Lung (tissue), 12 donors: ENCODE measurements around the gene HMCN2. TPM values are rescaled to one million over a fixed set of nuclear protein-coding genes. Genes with fewer than 3 reads are reported as not detected.

ENCODE experiments used
- ATAC-seq: fragments of 200-7000 bp; cut with Tn5 transposase; one replicate; pipeline ENCODE4 v1.9.1; 2020; ENCODE audit warnings: moderate number of reproducible peaks; ENCODE audit not compliant: insufficient read depth, low FRiP score
- DNase-seq, 3 donors: peaks; one replicate each; pipeline ENCODE4 v3.0.0-alpha.2; 2013 to 2017
- H3K27ac ChIP-seq, 2 donors: one replicate each; pipeline ENCODE4 v1.5.1; 2013; ENCODE audit warnings: mild to moderate bottlenecking in 2 of 2, moderate library complexity in 2 of 2, control low read depth in 1 of 2, inconsistent platforms in 1 of 2, low read depth in 1 of 2, low read length in 1 of 2
- H3K27me3 ChIP-seq, 3 donors: one replicate each; pipeline ENCODE4 v1.5.1; 2013; ENCODE audit warnings: low read length in 2 of 3; ENCODE audit not compliant: control insufficient read depth in 3 of 3, insufficient read depth in 3 of 3
- H3K36me3 ChIP-seq, 4 donors: one replicate each; pipeline ENCODE4 v1.5.1; 2013; ENCODE audit warnings: low read length in 4 of 4, mild to moderate bottlenecking in 1 of 4, moderate library complexity in 1 of 4; ENCODE audit not compliant: control insufficient read depth in 4 of 4, insufficient read depth in 4 of 4
- H3K4me1 ChIP-seq, 5 donors: one replicate each; pipeline ENCODE4 v1.5.1; 2013; ENCODE audit warnings: low read length in 5 of 5, mild to moderate bottlenecking in 2 of 5, moderate library complexity in 1 of 5; ENCODE audit not compliant: control insufficient read depth in 5 of 5, insufficient read depth in 5 of 5
- H3K4me3 ChIP-seq: one replicate; pipeline ENCODE4 v1.5.1; 2013; ENCODE audit warnings: mild to moderate bottlenecking, control low read depth, moderate library complexity
- H3K9ac ChIP-seq, 2 donors: one replicate each; pipeline ENCODE4 v1.5.1; 2013; ENCODE audit warnings: low read length in 2 of 2, control low read depth in 1 of 2; ENCODE audit not compliant: insufficient read depth in 1 of 2
- H3K9me3 ChIP-seq, 4 donors: one replicate each; pipeline ENCODE4 v1.5.1; 2013; ENCODE audit warnings: low read length in 3 of 4, mild to moderate bottlenecking in 1 of 4, moderate library complexity in 1 of 4; ENCODE audit not compliant: control insufficient read depth in 4 of 4, insufficient read depth in 3 of 4
- whole genome bisulfite sequencing, 2 donors: extraction: QIAGEN DNeasy Blood & Tissue Kit; methylation state at CpG; one replicate each; pipeline ENCODE4 v1.1.7; 2013; 5-methylcytosine and 5-hydroxymethylcytosine counted together
- polyA plus RNA-seq, 2 donors: library from polyadenylated mRNA; stranded (reverse); fragments of 200-250 nt; gene quantifications; one replicate each; pipeline ENCODE4 v1.2.1, GENCODE V29; 2013
- total RNA-seq, 2 donors: library from RNA; depleted of rRNA in 1 of 2; stranded (reverse); fragments of >200 nt in 1 of 2; gene quantifications; one replicate each; pipeline ENCODE4 v1.2.1, GENCODE V29; 2014 to 2021
- TF ChIP-seq, protein P1 (sequence below): IDR thresholded peaks from 2 replicates; pipeline ENCODE4 v1.5.1; 2012; ENCODE audit warnings: mild to moderate bottlenecking; ENCODE audit errors: control extremely low read depth, extremely low read depth
- donor health status: control.
- donor health status: control.
- donor health status: Bipolar disorder and iron deficiency.
- donor health status: healthy.
- donor health status: DM: yes; HTN: yes; CAD: no.

The HMCN2 gene
- total and polyA plus RNA-seq, 4 donors, result 2.1 to 5.2 (median 3.7) TPM

- Histone ChIP-seq H3K27me3 (no peaks in the 10 kb centered on the region), H3K9me3 (no peaks in the 10 kb centered on the region), H3K27ac (no peak overlapping the region), H3K4me3 (no peak overlapping the region), H3K4me1 (no peaks in the 10 kb centered on the region), H3K36me3 (no peaks in the 10 kb centered on the region), H3K9ac (no peak overlapping the region)
- ATAC-seq (no peak), DNase-seq (no peak)
- 91 to 95% methylated on average over 3 of the region's 3 CpGs for WGBS, 2 donors
- TF ChIP-seq, protein P1, sequence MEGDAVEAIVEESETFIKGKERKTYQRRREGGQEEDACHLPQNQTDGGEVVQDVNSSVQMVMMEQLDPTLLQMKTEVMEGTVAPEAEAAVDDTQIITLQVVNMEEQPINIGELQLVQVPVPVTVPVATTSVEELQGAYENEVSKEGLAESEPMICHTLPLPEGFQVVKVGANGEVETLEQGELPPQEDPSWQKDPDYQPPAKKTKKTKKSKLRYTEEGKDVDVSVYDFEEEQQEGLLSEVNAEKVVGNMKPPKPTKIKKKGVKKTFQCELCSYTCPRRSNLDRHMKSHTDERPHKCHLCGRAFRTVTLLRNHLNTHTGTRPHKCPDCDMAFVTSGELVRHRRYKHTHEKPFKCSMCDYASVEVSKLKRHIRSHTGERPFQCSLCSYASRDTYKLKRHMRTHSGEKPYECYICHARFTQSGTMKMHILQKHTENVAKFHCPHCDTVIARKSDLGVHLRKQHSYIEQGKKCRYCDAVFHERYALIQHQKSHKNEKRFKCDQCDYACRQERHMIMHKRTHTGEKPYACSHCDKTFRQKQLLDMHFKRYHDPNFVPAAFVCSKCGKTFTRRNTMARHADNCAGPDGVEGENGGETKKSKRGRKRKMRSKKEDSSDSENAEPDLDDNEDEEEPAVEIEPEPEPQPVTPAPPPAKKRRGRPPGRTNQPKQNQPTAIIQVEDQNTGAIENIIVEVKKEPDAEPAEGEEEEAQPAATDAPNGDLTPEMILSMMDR, result no peak
These were observed 136.7 kb downstream of the HMCN2 start for GRCh38 chr9:130402243-130402642.

DNA sequence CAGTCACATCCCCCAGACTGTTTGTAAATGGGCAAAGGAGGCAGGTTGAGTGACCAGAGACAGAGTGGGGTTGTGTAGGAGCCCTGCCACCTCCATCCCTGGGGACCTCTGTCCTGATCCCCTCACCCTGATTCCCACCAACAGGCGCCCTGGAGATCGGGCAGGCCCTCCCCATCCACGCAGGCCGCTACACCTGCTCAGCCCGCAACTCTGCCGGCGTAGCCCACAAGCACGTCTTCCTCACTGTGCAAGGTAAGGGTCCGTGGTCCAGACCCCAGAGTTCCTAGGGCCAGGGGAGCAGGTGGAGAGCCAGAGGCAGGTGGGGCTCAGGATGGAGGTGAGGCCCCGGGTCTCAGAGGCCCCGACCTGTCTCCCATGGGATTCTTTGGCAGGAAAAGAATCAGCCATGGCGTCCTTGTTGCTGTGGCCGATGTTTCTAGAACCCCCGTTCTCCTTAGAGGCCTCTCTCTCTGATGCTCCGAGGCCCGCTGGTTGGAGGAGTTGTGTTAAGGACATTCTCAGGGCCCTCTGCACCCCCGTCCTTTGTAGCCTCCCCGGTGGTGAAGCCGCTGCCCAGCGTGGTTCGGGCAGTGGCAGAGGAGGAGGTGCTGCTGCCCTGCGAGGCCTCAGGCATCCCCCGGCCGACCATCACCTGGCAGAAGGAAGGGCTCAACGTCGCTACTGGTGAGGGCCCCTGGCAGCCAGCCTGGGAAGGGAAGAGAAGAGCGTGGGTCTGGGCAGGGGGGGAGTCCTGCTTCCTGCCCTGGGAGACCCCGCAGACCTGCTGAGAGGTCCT is 137.3 kb downstream of the HMCN2 start:
- Histone ChIP-seq H3K4me1 (no peaks in the 10 kb centered on the region), H3K27ac (no peak overlapping the region), H3K9me3 (peaks cover 0 to 1% (median 0%) of the 10 kb centered on the region in 4 donors), H3K27me3 (no peaks in the 10 kb centered on the region), H3K4me3 (no peak overlapping the region), H3K36me3 (no peaks in the 10 kb centered on the region), H3K9ac (no peak overlapping the region)
- ATAC-seq (no peak), DNase-seq (no peak)
- TF ChIP-seq, protein P1, result no peak
- WGBS, 2 donors, result 84 to 88% methylated on average over 26 to 28 of the region's 28 CpGs

GRCh38 chr9:130405657-130406257 is 140.2 kb downstream of the HMCN2 start:
- DNase-seq (no peak), ATAC-seq (no peak)
- Histone ChIP-seq H3K27ac (no peak overlapping the region), H3K9ac (no peak overlapping the region), H3K4me3 (no peak overlapping the region), H3K9me3 (peaks cover 0 to 2% (median 0%) of the 10 kb centered on the region in 4 donors), H3K27me3 (no peaks in the 10 kb centered on the region), H3K36me3 (no peaks in the 10 kb centered on the region), H3K4me1 (no peaks in the 10 kb centered on the region)
- 94 to 98% methylated on average over 21 to 22 of the region's 22 CpGs for WGBS, 2 donors
- TF ChIP-seq, protein P1, result no peak
